HepG2 (cell line): ENCODE measurements around the gene AP1S3.

Experiments
- CBFB ChIP-seq: sonication (generic); formaldehyde crosslinking; IDR thresholded peaks from 2 replicates; pipeline ENCODE4 v1.4.0; 2020; ENCODE audit warnings: missing genetic modification reagents
- EZH2 ChIP-seq: conservative IDR thresholded peaks from 2 replicates; pipeline ENCODE4 v1.6.1; 2012; ENCODE audit warnings: mild to moderate bottlenecking, low read depth, low read length, moderate library complexity
- FOXK2 ChIP-seq: fragments of 450-650 bp; IDR thresholded peaks from 2 replicates; pipeline ENCODE4 v1.6.1; 2016
- GATA4 ChIP-seq: sonication (generic); IDR thresholded peaks from 2 replicates; pipeline ENCODE4 v1.6.1; 2016; ENCODE audit warnings: antibody characterized with exemption, low read depth, borderline replicate concordance
- HMGA1 ChIP-seq: sonication (generic); formaldehyde crosslinking; conservative IDR thresholded peaks from 2 replicates; pipeline ENCODE4 v1.4.0; 2020; ENCODE audit warnings: missing genetic modification reagents
- MBD4 ChIP-seq: IDR thresholded peaks from 2 replicates; pipeline ENCODE4 v1.6.1; 2012; ENCODE audit warnings: low read length, inconsistent platforms, borderline replicate concordance
- PITX1 ChIP-seq: sonication (generic); formaldehyde crosslinking; IDR thresholded peaks from 2 replicates; pipeline ENCODE4 v1.5.1; 2020; ENCODE audit warnings: mild to moderate bottlenecking, missing genetic modification reagents
- POLR2A ChIP-seq, 2 experiments: IDR thresholded peaks; 2 replicates each; pipeline ENCODE4 v1.6.1; 2011; ENCODE audit warnings: low read depth in 2 of 2, low read length in 2 of 2, mild to moderate bottlenecking in 1 of 2, moderate library complexity in 1 of 2; ENCODE audit not compliant: insufficient read depth in 1 of 2
- ZNF292 ChIP-seq: sonication (generic); formaldehyde crosslinking; IDR thresholded peaks from 2 replicates; pipeline ENCODE4 v1.8.1; 2022; ENCODE audit warnings: mild to moderate bottlenecking, low read depth, missing genetic modification reagents, borderline replicate concordance
- ZNF496 ChIP-seq: sonication (generic); formaldehyde crosslinking; IDR thresholded peaks from 2 replicates; pipeline ENCODE4 v1.8.1; 2023; ENCODE audit warnings: mild to moderate bottlenecking, moderate library complexity, missing genetic modification reagents; ENCODE audit not compliant: insufficient replicate concordance
- TF ChIP-seq, protein P1 (sequence below): sonication (generic); formaldehyde crosslinking; IDR thresholded peaks from 2 replicates; pipeline ENCODE4 v1.5.0; 2020; ENCODE audit warnings: mild to moderate bottlenecking, missing genetic modification reagents, moderate library complexity
- TF ChIP-seq, protein P2 (sequence below): sonication (generic); formaldehyde crosslinking; IDR thresholded peaks from 2 replicates; pipeline ENCODE4 v1.8.1; 2023; ENCODE audit warnings: missing genetic modification reagents, inconsistent platforms, borderline replicate concordance

DNA sequence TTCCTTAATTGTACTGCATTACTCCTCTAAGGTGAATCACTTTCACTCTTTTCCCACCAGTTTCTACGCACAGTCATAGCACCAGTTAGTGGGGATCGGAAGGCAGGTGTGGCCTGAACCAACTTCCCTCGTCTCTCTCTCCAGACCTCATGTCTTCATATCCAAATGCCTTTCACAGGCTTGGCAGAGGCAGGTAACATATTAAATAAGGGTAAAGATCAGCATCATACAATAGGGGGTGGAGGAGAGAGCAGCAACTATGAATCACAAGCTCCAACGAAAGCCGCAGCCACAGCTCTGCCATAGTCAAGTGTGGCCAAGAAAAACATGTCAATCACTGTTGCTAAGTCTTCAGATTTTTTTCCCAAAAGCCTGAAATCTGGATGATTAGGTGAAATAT is 40.3 kb downstream of the AP1S3 start:
- TF ChIP-seq FOXK2 (no peak), MBD4 (no peak), PITX1 (no peak), CBFB (CRISPR knock-in tag) (no peak), EZH2 (no peak), ZNF292 (CRISPR knock-in tag) (no peak), ZNF496 (no peak), GATA4 (no peak), HMGA1 (CRISPR knock-in tag) (no peak), POLR2A (IDR thresholded peaks at IDR 0.05; ENCODE audit: insufficient read depth in 1 of 2, low read depth in 2 of 2, low read length in 2 of 2) (no peak)
- TF ChIP-seq, protein P1, sequence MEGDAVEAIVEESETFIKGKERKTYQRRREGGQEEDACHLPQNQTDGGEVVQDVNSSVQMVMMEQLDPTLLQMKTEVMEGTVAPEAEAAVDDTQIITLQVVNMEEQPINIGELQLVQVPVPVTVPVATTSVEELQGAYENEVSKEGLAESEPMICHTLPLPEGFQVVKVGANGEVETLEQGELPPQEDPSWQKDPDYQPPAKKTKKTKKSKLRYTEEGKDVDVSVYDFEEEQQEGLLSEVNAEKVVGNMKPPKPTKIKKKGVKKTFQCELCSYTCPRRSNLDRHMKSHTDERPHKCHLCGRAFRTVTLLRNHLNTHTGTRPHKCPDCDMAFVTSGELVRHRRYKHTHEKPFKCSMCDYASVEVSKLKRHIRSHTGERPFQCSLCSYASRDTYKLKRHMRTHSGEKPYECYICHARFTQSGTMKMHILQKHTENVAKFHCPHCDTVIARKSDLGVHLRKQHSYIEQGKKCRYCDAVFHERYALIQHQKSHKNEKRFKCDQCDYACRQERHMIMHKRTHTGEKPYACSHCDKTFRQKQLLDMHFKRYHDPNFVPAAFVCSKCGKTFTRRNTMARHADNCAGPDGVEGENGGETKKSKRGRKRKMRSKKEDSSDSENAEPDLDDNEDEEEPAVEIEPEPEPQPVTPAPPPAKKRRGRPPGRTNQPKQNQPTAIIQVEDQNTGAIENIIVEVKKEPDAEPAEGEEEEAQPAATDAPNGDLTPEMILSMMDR (CRISPR knock-in tag) = no peak
- TF ChIP-seq, protein P2, sequence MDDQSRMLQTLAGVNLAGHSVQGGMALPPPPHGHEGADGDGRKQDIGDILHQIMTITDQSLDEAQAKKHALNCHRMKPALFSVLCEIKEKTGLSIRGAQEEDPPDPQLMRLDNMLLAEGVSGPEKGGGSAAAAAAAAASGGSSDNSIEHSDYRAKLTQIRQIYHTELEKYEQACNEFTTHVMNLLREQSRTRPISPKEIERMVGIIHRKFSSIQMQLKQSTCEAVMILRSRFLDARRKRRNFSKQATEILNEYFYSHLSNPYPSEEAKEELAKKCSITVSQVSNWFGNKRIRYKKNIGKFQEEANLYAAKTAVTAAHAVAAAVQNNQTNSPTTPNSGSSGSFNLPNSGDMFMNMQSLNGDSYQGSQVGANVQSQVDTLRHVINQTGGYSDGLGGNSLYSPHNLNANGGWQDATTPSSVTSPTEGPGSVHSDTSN (CRISPR knock-in tag) = no peak
